GM19463 (cell line): Measurements from ENCODE around the gene SYCE1L.

Source experiments
- ATAC-seq: cut with Tn5 transposase; IDR thresholded peaks from one replicate; pipeline ENCODE4 v1.9.1; 2021; ENCODE audit warnings: mild to moderate bottlenecking, moderate library complexity; ENCODE audit not compliant: unreplicated experiment

The SYCE1L gene

DNA sequence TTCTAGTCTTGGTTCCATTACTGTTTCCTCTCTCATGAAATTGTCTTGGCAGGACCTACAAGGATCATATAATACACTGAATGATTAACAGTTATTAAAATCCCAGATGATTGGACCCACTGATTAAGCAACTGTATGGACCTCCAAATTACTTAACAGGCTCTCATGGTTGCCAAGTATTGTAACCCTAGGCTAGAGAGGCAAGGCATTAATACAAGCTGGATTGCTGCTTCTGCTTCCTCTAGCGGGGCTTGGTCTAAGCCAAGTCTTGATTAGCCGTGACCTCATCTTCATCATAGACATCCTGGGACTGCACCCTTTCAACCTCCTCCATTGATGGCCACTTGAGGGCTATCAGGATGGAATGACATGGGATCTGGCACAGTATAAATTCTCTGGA, 46.9 kb downstream of the SYCE1L start:
- no peak for ATAC-seq

DNA sequence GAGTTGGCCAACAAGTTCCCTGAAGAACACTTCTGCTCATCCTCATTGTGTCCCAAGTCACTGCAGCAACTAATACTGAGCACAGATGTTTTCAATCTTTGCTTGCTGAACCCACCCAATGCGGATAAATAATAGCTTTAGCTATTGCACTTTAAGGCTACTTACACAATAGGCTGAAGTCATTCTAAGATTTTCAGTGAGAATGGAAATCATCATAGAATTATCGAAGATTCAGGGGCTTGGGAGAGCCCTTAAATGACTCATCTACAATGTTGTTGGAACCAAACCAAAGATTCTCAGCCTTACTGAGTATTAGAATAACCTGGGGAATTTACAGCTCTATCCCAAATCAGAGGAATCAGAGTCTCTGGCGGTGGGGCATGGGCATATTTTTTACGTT, 51.2 kb downstream of the SYCE1L start:
- ATAC-seq: no peak
